Activated CD8-positive, alpha-beta memory T cell treated with anti-CD3 and anti-CD28 coated beads, Interleukin-2, amount 50 U/mL, for 1 hour (primary cell): ENCODE results near the gene NME7.

Source experiments
- DNase-seq: peaks from one replicate; pipeline ENCODE4 v3.0.0-alpha.2; 2020; ENCODE audit errors: extremely low read depth

The NME7 gene

GRCh38 chr1:169106921-169107602, 260.5 kb downstream of the NME7 start:
- DNase-seq: no peak

GRCh38 chr1:169106095-169106920, 261.3 kb downstream of the NME7 start, which contains the start of gene ATP1B1:
Gene ATP1B1 (plus strand): TSS chr1:169106690. CDS start chr1:169106830, 140 bp downstream.
- DNase-seq: peak; percentile 23

- DNase-seq: no peak
These were observed 262.0 kb downstream of the NME7 start for GRCh38 chr1:169105434-169106094.

GRCh38 chr1:169105087-169105433, 262.5 kb downstream of the NME7 start:
- no peak for DNase-seq

GRCh38 chr1:169103480-169103893, 264.1 kb downstream of the NME7 start:
- no peak for DNase-seq

- DNase-seq: no peak
These were observed 264.6 kb downstream of the NME7 start for GRCh38 chr1:169103002-169103401.

- no peak for DNase-seq
These were observed 265.0 kb downstream of the NME7 start for GRCh38 chr1:169102567-169102966.

GRCh38 chr1:169100651-169101088, 266.9 kb downstream of the NME7 start:
- DNase-seq: no peak

- no peak for DNase-seq
These were observed 267.4 kb downstream of the NME7 start for GRCh38 chr1:169100208-169100607.

GRCh38 chr1:169099561-169099960, 268.0 kb downstream of the NME7 start:
- no peak for DNase-seq

- DNase-seq: no peak
These were observed 269.2 kb downstream of the NME7 start for GRCh38 chr1:169098380-169098779.

- DNase-seq: no peak
These were observed 272.6 kb downstream of the NME7 start for GRCh38 chr1:169094897-169095569.

GRCh38 chr1:169092399-169092798, 275.2 kb downstream of the NME7 start:
- DNase-seq: no peak

- no peak for DNase-seq
These were observed 276.1 kb downstream of the NME7 start for GRCh38 chr1:169091480-169091941.

GRCh38 chr1:169090900-169091311, 276.7 kb downstream of the NME7 start:
- DNase-seq: no peak

- DNase-seq: no peak
These were observed 277.2 kb downstream of the NME7 start for GRCh38 chr1:169090308-169090899.

- DNase-seq: no peak
These were observed 277.8 kb downstream of the NME7 start for GRCh38 chr1:169089776-169090175.

GRCh38 chr1:169087876-169088275, 279.7 kb downstream of the NME7 start:
- no peak for DNase-seq

GRCh38 chr1:169086603-169087455, 280.8 kb downstream of the NME7 start:
- DNase-seq: no peak

GRCh38 chr1:169085911-169086310, 281.7 kb downstream of the NME7 start:
- no peak for DNase-seq
